ENCODE data around the gene GDF9. TPM values are rescaled to one million over a fixed set of nuclear protein-coding genes. Genes with fewer than 3 reads are reported as not detected.
"Not testable (repeated sequence)": the region's sequence is repeated elsewhere in the genome, so short reads cannot be mapped to it uniquely, and the experiment has no call there.

The GDF9 gene
- total RNA-seq, 1 donor from 2014 or later, result 0.09 TPM

GRCh38 chr5:132872788-132873118, 6.5 kb upstream of the GDF9 start:
- DNase-seq (ENCODE audit: low spot score), result no peak

GRCh38 chr5:132871459-132872284, 5.4 kb upstream of the GDF9 start:
- DNase-seq (ENCODE audit: low spot score), result no peak

GRCh38 chr5:132870801-132871200, 4.5 kb upstream of the GDF9 start:
- DNase-seq (ENCODE audit: low spot score), result no peak

- no peak for DNase-seq (ENCODE audit: low spot score)
Measured at GRCh38 chr5:132868754-132869153, 2.5 kb upstream of the GDF9 start.

GRCh38 chr5:132867046-132867451, 780 bp upstream of the GDF9 start:
- DNase-seq (ENCODE audit: low spot score), result no peak

- no peak for DNase-seq (ENCODE audit: low spot score)
Measured at GRCh38 chr5:132865668-132866341, 464 bp downstream of the GDF9 start.

- no peak for DNase-seq (ENCODE audit: low spot score)
Measured at GRCh38 chr5:132860742-132861141, 5.5 kb downstream of the GDF9 start.

GRCh38 chr5:132859889-132860437, 6.3 kb downstream of the GDF9 start:
- no peak for DNase-seq (ENCODE audit: low spot score)

GRCh38 chr5:132856011-132856410, 10.3 kb downstream of the GDF9 start:
- no peak for DNase-seq (ENCODE audit: low spot score)

- not testable (repeated sequence) for DNase-seq (ENCODE audit: low spot score)
Measured at GRCh38 chr5:132854992-132855391, 11.3 kb downstream of the GDF9 start.

- no peak for DNase-seq (ENCODE audit: low spot score)
Measured at GRCh38 chr5:132854301-132854700, 12.0 kb downstream of the GDF9 start.

GRCh38 chr5:132853790-132854189, 12.5 kb downstream of the GDF9 start:
- DNase-seq (ENCODE audit: low spot score), result no peak

GRCh38 chr5:132853323-132853722, 12.9 kb downstream of the GDF9 start:
- DNase-seq (ENCODE audit: low spot score), result no peak

- no peak for DNase-seq (ENCODE audit: low spot score)
Measured at GRCh38 chr5:132850066-132850465, 16.2 kb downstream of the GDF9 start.

- DNase-seq (ENCODE audit: low spot score), result no peak
Measured at GRCh38 chr5:132849347-132849746, 16.9 kb downstream of the GDF9 start.

- DNase-seq (ENCODE audit: low spot score), result no peak
Measured at GRCh38 chr5:132848270-132848669, 18.0 kb downstream of the GDF9 start.

- DNase-seq (ENCODE audit: low spot score), result no peak
Measured at GRCh38 chr5:132841305-132841704, 25.0 kb downstream of the GDF9 start.

GRCh38 chr5:132840896-132841295, 25.4 kb downstream of the GDF9 start:
- DNase-seq (ENCODE audit: low spot score), result no peak

GRCh38 chr5:132840313-132840712, 26.0 kb downstream of the GDF9 start:
- no peak for DNase-seq (ENCODE audit: low spot score)

GRCh38 chr5:132839426-132840301, 26.6 kb downstream of the GDF9 start:
- peak; percentile 52 for DNase-seq (ENCODE audit: low spot score)

GRCh38 chr5:132838516-132839282, 27.6 kb downstream of the GDF9 start:
- no peak for DNase-seq (ENCODE audit: low spot score)
